Activated CD4-positive, alpha-beta T cell treated with anti-CD3 and anti-CD28 coated beads for 24 hours (primary cell): Measurements from ENCODE around the gene THRAP3.
"Not testable (repeated sequence)": the region's sequence is repeated elsewhere in the genome, so short reads cannot be mapped to it uniquely, and the experiment has no call there.

Source experiments
- DNase-seq, 2 donors: peaks; one replicate each; pipeline ENCODE4 v3.0.0-alpha.2; 2020; ENCODE audit warnings: low read depth in 2 of 2

THRAP3 gene

GRCh38 chr1:36251794-36252481 is 27.7 kb downstream of the THRAP3 start:
- DNase-seq, result no peak

GRCh38 chr1:36252482-36252824 is 28.2 kb downstream of the THRAP3 start:
- not testable (repeated sequence) for DNase-seq

GRCh38 chr1:36253161-36253862 is 29.1 kb downstream of the THRAP3 start:
- no peak for DNase-seq

- DNase-seq, result no peak
These were observed 32.5 kb downstream of the THRAP3 start for GRCh38 chr1:36256558-36257374.

DNA sequence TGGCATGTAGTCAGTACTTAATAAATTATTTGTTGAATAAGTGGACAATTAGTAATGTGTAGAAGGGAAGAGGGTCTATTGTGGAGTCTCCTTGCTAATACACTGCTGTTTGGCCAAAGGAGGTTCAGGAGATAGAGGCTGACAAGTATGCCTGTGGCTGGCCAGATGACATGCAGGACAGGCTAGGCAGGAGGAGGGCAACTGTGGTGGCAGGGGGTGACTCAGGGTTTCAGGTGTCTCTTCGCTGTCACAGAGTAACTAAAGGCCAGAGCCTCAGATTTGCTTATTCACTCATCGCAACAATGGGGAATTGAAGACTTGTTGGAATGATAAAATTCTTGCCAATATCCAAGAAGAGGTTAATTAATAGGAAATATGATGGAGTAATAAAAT is 33.1 kb downstream of the THRAP3 start:
- no peak for DNase-seq

DNA sequence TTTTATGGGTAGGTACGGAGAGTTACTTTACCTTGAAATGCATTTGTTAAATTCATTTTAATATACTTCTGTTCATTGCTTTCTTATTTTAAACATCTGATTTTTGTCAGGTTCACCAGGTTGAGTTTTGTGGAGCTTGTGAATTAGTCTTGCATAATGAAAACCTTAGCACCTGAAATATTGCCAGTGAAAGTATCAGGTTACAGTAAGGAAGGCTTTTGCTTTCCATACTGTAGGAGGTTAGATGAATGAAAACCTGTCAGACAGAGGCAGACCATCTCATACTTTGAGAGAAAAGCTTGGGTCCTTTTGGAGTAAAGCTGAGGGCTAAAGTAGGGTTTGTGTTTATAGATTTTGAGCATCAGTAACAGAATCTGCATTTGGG is 34.7 kb downstream of the THRAP3 start:
- no peak for DNase-seq

DNA sequence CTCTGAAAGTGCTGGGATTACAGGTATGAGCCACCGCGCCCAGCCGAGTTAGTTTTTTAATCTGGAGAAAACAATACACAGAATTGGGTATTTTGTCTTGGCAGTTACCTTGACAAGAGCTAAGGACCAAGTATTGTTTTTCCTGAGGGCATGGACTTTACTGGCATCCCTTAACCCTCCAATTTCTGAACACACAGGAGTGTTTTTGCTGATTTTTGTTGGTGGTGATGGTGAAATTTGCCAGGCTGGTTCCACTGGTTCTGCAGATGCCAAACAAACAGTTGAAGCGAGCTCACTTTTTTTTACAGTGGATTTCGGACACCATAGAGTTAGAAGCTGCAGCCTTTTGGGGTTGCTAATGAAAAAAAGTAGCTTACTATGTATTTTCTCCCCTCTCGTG is 44.7 kb downstream of the THRAP3 start:
- DNase-seq, result no peak

GRCh38 chr1:36269408-36269838 is 45.2 kb downstream of the THRAP3 start:
- no peak for DNase-seq

DNA sequence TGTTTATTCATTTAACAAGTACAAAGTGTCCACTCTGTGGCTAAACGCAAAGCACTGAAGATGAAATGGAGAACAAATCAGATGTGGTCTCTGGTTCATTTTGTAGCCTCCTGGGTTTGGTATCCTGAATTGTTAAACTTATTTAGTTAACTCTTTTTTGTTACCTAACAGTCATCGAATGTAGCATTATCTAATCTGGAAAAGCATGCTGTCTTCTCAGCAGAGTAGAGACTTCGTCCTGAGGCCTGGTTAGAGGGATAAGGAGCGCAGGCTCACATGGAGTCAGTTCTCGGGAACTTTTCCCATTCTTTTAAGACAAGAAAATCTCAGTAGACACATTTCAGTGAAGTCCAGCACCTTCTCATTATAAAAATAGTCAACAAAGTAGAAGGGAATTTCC is 48.8 kb downstream of the THRAP3 start:
- DNase-seq, result no peak

GRCh38 chr1:36274201-36274600 is 50.0 kb downstream of the THRAP3 start:
- no peak for DNase-seq

DNA sequence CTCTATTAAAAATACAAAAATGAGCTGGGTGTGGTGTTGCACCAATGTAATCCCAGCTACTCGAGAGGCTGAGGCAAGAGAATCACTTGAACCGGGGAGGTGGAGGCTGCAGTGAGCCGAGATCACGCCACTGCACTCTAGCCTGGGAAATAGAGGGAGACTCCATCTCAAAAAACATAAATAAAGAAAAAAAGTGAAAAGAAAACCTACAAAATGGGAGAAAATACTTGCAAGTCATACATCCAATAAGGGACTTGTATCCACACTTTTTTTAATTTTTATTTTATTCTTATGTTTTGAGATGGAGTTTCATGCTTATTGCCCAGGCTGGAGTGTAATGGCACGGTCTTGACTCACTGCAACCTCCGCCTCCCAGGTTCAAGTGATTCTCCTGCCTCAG is 52.4 kb downstream of the THRAP3 start:
- no peak for DNase-seq

GRCh38 chr1:36279110-36279788 is 55.0 kb downstream of the THRAP3 start:
- DNase-seq, result no peak

GRCh38 chr1:36279789-36280296 is 55.6 kb downstream of the THRAP3 start:
- DNase-seq, result no peak

- DNase-seq, result no peak
These were observed 59.8 kb downstream of the THRAP3 start for GRCh38 chr1:36284061-36284460.

DNA sequence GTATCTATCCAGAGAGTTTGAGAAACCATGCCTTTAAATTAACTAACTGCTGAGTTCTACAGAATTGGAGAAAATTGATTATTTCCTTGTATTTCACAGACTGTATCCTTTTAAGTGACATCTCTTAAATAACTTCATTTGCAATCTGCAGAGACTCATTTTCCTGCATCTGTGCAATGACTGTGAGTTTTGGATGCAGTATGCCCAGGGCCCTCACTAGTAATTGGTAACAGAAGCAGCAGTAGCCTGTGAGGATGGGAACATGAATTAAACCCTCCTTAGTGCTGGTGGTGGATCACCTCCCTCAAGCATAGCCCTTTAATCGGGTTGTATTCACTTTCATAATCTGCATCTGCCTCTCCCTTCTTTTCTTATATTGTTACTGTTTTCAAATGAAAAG is 60.3 kb downstream of the THRAP3 start:
- DNase-seq, result no peak

GRCh38 chr1:36285443-36286101 is 61.3 kb downstream of the THRAP3 start:
- peak in 1 of 2 donors; percentile 45 for DNase-seq

- DNase-seq, result no peak
These were observed 62.6 kb downstream of the THRAP3 start for GRCh38 chr1:36286802-36287201.

GRCh38 chr1:36287595-36287994 is 63.4 kb downstream of the THRAP3 start:
- no peak for DNase-seq

GRCh38 chr1:36295390-36295789 is 71.1 kb downstream of the THRAP3 start:
- DNase-seq, result no peak

DNA sequence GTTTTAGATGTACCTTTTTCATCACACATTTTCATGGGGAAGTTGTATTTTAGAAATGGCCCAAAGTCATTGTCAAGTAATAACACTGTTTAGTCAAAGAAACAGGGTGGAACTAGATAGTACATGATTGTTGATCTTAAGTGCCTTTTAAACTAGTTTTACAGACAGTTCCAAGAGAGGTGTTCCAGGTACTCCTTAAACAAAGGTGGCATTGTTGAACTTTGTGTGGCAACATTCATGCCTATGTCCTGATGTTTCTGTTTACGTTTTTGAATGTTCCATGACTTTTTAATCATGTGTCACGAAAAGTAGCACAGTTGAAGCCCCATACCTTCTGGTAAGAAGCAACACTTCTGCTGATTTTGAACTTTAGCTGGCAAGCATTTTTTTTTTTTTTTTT is 72.8 kb downstream of the THRAP3 start:
- DNase-seq, result no peak

- DNase-seq, result no peak
These were observed 74.4 kb downstream of the THRAP3 start for GRCh38 chr1:36298640-36299039.
